ENCODE measurements around the gene KDM3B.

KDM3B gene

GRCh38 chr5:138330813-138331448 is 21.6 kb upstream of the KDM3B start:
- POLR2A ChIA-PET = no interaction called here
- H3K4me3 ChIP-seq (ENCODE audit: low read depth, low read length) = peak overlapping the region; percentile 82
- CTCF ChIA-PET = interaction anchor here (16.0 kb wide), 1 partner anchor 21 kb away, joined by 267 read pairs; the partner anchor contains the start of gene KDM3B
- no peak for TF ChIP-seq CTCF (IDR thresholded peaks at IDR 0.05; ENCODE audit: insufficient read depth, low read length, missing control alignments)
- DNase-seq (ENCODE audit: low read depth, low spot score) = no peak

GRCh38 chr5:138331449-138332368 is 20.8 kb upstream of the KDM3B start, which contains the start of gene CDC25C:
Gene CDC25C, minus strand, starts transcription at chr5:138331804. Its CDS starts 624 bp downstream, at chr5:138331180.
- peak within 1 kb of the TSS; percentile 82 for H3K4me3 ChIP-seq (ENCODE audit: low read depth, low read length)
- POLR2A ChIA-PET = interaction anchor here (1.0 kb wide), 2 partner anchors 21 to 22 kb away, joined by 4 read pairs; partner anchors contain the start of gene KDM3B
- CTCF ChIA-PET = interaction anchor here (1.1 to 16.0 kb wide), 2 partner anchors 16 to 20 kb away, joined by 3 to 267 read pairs; partner anchors contain the start of gene KDM3B
- DNase-seq (ENCODE audit: low read depth, low spot score) = peak; percentile 95
- TF ChIP-seq CTCF (IDR thresholded peaks at IDR 0.05; ENCODE audit: insufficient read depth, low read length, missing control alignments) = no peak

- ChIA-PET POLR2A (no interaction called here), CTCF (interaction anchor here (16.0 kb wide), 1 partner anchor 17 kb away, joined by 267 read pairs; the partner anchor contains the start of gene KDM3B)
- no peak overlapping the region for H3K4me3 ChIP-seq (ENCODE audit: low read depth, low read length)
- no peak for DNase-seq (ENCODE audit: low read depth, low spot score)
- TF ChIP-seq CTCF (IDR thresholded peaks at IDR 0.05; ENCODE audit: insufficient read depth, low read length, missing control alignments) = no peak
Measured at GRCh38 chr5:138334867-138335447, 17.5 kb upstream of the KDM3B start.

- peak overlapping the region; percentile 80 for H3K4me3 ChIP-seq (ENCODE audit: low read depth, low read length)
- POLR2A ChIA-PET = interaction anchor here (1.5 to 3.7 kb wide), 4 partner anchors 14 to 158 kb away, joined by 4 to 121 read pairs (median 6); partner anchors contain the start of genes EGR1, KDM3B and KIF20A
- no peak for TF ChIP-seq CTCF (IDR thresholded peaks at IDR 0.05; ENCODE audit: insufficient read depth, low read length, missing control alignments)
- CTCF ChIA-PET = interaction anchor here (16.0 kb wide), 1 partner anchor 15 kb away, joined by 267 read pairs; the partner anchor contains the start of gene KDM3B
- DNase-seq (ENCODE audit: low read depth, low spot score) = no peak
Measured at GRCh38 chr5:138336952-138337684, 15.4 kb upstream of the KDM3B start.

- TF ChIP-seq CTCF (IDR thresholded peaks at IDR 0.05; ENCODE audit: insufficient read depth, low read length, missing control alignments) = no peak
- peak within 1 kb of the TSS; percentile 80 for H3K4me3 ChIP-seq (ENCODE audit: low read depth, low read length)
- ChIA-PET POLR2A (interaction anchor here (0.5 to 3.7 kb wide), 16 partner anchors 10 to 171 kb away, joined by 3 to 121 read pairs (median 3); partner anchors contain the start of genes CDC23, EGR1, KDM3B and KIF20A), CTCF (interaction anchor here (1.1 to 16.0 kb wide), 2 partner anchors 14 to 125 kb away, joined by 4 to 267 read pairs; partner anchors contain the start of gene KDM3B)
- peak; percentile 52 for DNase-seq (ENCODE audit: low read depth, low spot score)
Measured at GRCh38 chr5:138337685-138338410, 14.6 kb upstream of the KDM3B start, which contains the start of gene FAM53C. Gene FAM53C, plus strand, starts transcription at chr5:138338266. Its CDS starts 3,070 bp downstream, at chr5:138341336.
